ENCODE data around the gene RDM1. TPM values are rescaled to one million over a fixed set of nuclear protein-coding genes. Genes with fewer than 3 reads are reported as not detected.

Gene RDM1
- total RNA-seq, 1 donor from 2014 or later: 0.35 TPM

DNA sequence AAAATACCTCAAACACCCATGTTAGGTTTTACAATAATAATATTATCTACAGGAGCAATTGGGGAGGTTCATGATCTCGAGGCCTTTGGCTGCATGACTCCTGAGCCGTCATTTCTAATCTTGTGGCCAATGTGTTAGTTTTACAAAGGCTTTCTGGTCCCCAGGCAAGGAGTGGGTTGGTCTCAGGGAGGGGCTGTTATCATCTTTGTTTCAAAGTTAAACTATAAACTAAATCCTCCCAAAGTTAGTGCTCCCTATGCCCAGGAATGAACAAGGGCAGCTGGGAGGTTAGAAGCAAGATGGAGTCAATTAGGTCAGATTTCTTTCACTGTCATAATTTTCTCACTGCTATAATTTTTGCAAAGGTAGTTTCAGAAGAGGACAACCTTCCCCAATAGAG, 41.3 kb downstream of the RDM1 start:
- Mint-ChIP-seq H3K36me3 (ENCODE audit: low read depth) (no peaks in the 10 kb centered on the region), H3K27me3 (ENCODE audit: low read depth) (no peaks in the 10 kb centered on the region), H3K4me3 (ENCODE audit: unreplicated experiment) (no peak overlapping the region)

DNA sequence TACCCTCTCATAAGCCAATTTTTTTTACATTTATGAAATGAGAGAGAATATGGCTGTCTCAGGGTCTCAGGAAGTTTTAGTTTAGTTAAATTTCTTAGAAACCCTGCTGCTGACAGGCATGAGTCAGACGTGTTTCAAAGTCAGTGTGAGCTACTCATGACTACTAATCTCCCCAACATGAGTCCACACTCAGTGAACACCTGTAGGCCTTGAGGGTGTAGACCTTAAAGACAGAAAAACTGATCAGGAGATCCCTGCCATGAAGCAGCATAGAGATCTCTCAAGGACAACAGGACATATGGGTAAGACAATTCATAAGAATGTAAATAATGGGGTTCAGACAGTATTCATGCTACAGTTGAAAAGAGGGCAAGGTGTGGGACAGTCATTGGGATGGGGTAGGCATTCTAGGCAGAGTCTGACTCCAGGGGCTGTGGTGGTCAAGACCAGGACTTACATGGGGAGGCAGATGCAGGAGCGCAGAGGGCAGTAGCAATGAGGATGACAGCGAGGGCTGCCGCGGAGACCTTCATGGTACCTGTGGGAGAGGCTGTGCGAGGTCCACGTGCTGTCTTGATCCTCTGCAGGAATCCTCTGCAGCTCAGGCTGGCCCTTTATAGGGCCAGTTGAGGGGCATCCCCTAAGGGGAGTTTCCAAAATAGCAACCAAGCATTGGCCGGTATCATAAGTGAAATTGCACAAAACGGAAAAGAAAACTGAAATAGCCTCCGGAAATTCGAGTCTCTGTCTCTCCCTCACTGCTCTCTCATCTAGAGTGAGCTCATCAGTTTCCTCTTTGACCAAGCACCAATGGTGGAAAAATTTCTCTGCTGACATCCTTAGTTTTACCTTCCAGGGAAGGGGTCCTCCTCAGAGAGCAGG, 50.6 kb downstream of the RDM1 start, which contains the start of gene CCL5:
Gene CCL5 (minus strand): TSS at position 588 of the 882 bp plus-strand sequence.
- peaks cover 11% of the 10 kb centered on the region for H3K4me1 Mint-ChIP-seq (ENCODE audit: low read depth)
- H3K27me3 Mint-ChIP-seq (ENCODE audit: low read depth): no peaks in the 10 kb centered on the region
- H3K36me3 Mint-ChIP-seq (ENCODE audit: low read depth): no peaks in the 10 kb centered on the region
- no peak within 1 kb of the TSS for H3K27ac Mint-ChIP-seq (ENCODE audit: unreplicated experiment)
- no peak for DNase-seq (ENCODE audit: low spot score)
- TF ChIP-seq, protein P1, sequence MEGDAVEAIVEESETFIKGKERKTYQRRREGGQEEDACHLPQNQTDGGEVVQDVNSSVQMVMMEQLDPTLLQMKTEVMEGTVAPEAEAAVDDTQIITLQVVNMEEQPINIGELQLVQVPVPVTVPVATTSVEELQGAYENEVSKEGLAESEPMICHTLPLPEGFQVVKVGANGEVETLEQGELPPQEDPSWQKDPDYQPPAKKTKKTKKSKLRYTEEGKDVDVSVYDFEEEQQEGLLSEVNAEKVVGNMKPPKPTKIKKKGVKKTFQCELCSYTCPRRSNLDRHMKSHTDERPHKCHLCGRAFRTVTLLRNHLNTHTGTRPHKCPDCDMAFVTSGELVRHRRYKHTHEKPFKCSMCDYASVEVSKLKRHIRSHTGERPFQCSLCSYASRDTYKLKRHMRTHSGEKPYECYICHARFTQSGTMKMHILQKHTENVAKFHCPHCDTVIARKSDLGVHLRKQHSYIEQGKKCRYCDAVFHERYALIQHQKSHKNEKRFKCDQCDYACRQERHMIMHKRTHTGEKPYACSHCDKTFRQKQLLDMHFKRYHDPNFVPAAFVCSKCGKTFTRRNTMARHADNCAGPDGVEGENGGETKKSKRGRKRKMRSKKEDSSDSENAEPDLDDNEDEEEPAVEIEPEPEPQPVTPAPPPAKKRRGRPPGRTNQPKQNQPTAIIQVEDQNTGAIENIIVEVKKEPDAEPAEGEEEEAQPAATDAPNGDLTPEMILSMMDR (IDR thresholded peaks at IDR 0.05): no peak
- no peak within 1 kb of the TSS for H3K4me3 Mint-ChIP-seq (ENCODE audit: unreplicated experiment)
- no peaks in the 10 kb centered on the region for H3K9me3 Mint-ChIP-seq (ENCODE audit: low read depth)

More for the DNA sequence above, 41.3 kb downstream of the RDM1 start:
- no peaks in the 10 kb centered on the region for H3K9me3 Mint-ChIP-seq (ENCODE audit: low read depth)
- TF ChIP-seq, protein P1 (IDR thresholded peaks at IDR 0.05): no peak
- DNase-seq (ENCODE audit: low spot score): no peak
- H3K27ac Mint-ChIP-seq (ENCODE audit: unreplicated experiment): no peak overlapping the region
- H3K4me1 Mint-ChIP-seq (ENCODE audit: low read depth): peaks cover 28% of the 10 kb centered on the region

DNA sequence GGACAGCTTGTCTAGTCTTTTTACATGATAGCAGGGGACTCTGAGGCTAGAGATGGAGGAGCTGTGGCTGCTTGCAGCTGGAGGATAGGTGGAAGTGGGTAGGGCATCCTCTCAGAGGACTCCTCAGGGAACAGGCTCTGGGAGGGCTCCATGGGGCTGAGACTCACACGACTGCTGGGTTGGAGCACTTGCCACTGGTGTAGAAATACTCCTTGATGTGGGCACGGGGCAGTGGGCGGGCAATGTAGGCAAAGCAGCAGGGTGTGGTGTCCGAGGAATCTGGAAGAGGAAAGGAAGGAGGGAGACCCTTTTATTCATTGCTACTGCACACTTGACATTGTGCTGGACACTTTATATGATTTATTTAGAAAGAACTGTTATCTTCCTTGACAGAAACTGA, 52.2 kb downstream of the RDM1 start:
- Mint-ChIP-seq H3K36me3 (ENCODE audit: low read depth) (no peaks in the 10 kb centered on the region), H3K27me3 (ENCODE audit: low read depth) (no peaks in the 10 kb centered on the region), H3K9me3 (ENCODE audit: low read depth) (no peaks in the 10 kb centered on the region), H3K4me1 (ENCODE audit: low read depth) (peaks cover 13% of the 10 kb centered on the region), H3K4me3 (ENCODE audit: unreplicated experiment) (no peak overlapping the region), H3K27ac (ENCODE audit: unreplicated experiment) (no peak overlapping the region)
- DNase-seq (ENCODE audit: low spot score): no peak
- TF ChIP-seq, protein P1 (IDR thresholded peaks at IDR 0.05): no peak

DNA sequence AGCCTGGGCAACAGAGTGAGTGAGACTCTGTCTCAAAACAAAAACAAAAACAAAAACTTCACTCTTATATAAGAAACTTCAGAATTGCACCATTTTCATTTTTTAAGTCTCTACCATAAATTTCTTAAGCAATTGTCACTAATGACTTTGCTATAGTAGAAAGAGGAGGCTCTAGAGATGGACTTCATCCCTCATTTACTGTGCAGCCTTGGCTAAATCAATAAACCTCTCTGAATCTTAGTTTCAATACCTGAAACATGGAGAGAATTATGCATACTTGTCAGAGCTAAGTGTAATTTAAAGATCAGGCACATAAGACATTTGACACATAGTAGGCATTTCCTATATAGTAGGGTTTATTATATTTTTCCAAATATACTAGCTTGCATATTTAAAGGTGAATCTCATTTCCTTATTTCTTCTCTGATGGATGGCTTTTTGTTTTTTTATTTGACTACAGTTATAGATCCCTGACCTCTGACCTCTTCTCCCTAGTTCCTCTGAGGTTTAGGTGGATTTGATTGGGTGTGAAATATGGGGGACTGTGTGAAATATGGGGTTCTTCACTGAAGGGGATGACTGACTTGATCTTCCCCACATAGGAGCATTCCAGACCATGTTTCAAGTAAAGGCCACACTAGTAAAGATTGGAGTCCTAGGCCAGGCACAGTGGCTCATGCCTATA, 53.1 kb downstream of the RDM1 start:
- Mint-ChIP-seq H3K4me3 (ENCODE audit: unreplicated experiment) (no peak overlapping the region), H3K27ac (ENCODE audit: unreplicated experiment) (no peak overlapping the region), H3K27me3 (ENCODE audit: low read depth) (no peaks in the 10 kb centered on the region), H3K9me3 (ENCODE audit: low read depth) (no peaks in the 10 kb centered on the region), H3K4me1 (ENCODE audit: low read depth) (peaks cover 13% of the 10 kb centered on the region), H3K36me3 (ENCODE audit: low read depth) (no peaks in the 10 kb centered on the region)
- no peak for DNase-seq (ENCODE audit: low spot score)
- TF ChIP-seq, protein P1 (IDR thresholded peaks at IDR 0.05): no peak

DNA sequence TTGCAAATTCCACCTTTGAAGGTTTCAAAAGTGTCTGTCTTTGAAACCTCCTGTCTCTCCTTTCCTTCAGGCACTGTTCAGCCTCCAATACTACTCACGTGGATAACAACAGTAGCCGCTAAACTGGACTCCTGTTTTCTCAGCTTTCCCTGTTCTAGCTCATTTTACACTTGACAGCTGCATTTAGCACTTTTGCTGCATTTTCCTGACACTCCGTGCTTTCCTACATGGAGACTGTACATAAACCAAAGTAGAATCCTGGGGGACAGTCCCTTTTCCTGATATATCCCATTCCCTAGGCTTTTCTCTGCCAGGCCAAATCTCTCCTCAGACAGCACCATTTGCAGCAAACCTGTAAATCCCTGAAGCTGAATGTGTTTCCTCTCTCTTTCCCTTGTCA, 54.0 kb downstream of the RDM1 start:
- no peaks in the 10 kb centered on the region for H3K9me3 Mint-ChIP-seq (ENCODE audit: low read depth)
- H3K27ac Mint-ChIP-seq (ENCODE audit: unreplicated experiment): no peak overlapping the region
- TF ChIP-seq, protein P1 (IDR thresholded peaks at IDR 0.05): no peak
- no peak for DNase-seq (ENCODE audit: low spot score)
- no peak overlapping the region for H3K4me3 Mint-ChIP-seq (ENCODE audit: unreplicated experiment)
- H3K27me3 Mint-ChIP-seq (ENCODE audit: low read depth): no peaks in the 10 kb centered on the region
- peaks cover 13% of the 10 kb centered on the region for H3K4me1 Mint-ChIP-seq (ENCODE audit: low read depth)
- no peaks in the 10 kb centered on the region for H3K36me3 Mint-ChIP-seq (ENCODE audit: low read depth)
